ENCODE results near the gene KCNQ5.
A peak's percentile ranks its signal among the peaks of the same experiment; 100 is the strongest.
"Not testable (repeated sequence)": the region's sequence is repeated elsewhere in the genome, so short reads cannot be mapped to it uniquely, and the experiment has no call there.

Gene KCNQ5

DNA sequence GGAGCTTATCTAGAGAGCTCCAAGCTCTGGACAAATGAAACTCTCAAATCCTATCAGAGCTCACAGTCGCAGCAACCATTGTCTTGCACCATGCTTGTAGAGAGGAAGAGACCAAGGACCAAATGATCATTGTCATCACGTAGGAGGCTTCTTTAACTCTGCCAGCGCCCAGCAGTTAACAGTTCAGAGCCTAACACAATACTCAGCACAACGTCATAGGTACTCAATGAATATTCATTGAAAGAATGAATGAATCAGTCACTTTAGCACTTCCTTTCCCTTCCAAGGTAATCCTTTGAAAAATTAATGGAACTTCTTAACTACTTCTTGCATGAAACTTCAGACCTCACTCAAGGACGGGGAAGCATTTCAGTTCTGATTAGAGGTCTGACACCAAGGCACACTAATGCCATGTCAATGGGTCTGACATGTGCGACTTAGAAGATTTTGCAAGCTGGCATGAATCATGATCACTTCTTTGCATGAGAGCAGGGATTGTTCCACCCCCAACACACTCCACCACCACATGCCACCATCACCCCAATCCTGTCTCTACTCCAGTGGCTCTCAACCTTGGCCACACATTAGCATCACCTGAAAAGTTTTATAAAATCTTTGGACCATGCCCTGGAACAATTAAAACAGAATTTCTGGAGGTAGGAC is 558.3 kb downstream of the KCNQ5 start:
- DNase-seq (ENCODE audit: low read depth in 2 of 2) = no peak

DNA sequence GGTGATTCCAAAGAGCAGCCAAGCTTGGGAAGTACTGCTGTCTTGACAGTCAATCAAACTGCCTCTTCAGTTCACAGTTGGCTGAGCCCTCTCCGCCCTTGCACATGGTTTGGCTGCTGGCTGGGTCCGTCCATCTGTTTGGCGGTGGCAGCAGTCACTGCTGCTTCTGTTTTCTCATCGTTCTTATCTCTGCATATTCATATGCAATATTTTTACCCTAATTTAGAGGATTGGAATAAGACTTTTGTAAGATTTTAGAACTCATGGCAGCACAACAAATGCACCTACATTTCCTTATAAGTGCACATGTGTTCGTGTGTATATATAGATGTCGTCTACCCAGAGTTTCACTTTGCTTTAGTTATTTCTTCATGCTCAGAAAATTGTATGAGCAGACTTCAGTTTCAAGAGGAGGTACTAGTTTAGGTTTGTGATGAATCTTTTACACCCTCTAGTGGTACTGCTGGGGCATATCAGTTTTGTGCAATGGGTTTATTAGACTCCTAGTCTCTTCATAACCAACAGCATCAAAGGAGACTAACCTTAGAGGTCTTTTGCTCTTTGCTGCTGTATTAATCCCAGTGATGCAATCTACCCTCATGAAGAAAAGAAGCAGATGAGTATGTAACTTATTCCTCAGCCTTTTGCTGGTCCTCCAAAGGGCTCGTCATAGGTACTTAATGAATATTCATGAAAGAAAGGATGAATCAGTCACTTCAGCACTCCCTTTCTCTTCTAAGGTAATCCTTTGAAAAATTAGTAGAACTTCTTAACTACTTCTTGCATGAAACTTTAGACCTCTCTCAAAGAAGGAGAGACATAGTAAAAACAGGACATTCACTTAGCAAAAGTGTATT is 559.1 kb downstream of the KCNQ5 start:
- peak; percentile 45 to 59 for DNase-seq (ENCODE audit: low read depth in 2 of 2)

DNA sequence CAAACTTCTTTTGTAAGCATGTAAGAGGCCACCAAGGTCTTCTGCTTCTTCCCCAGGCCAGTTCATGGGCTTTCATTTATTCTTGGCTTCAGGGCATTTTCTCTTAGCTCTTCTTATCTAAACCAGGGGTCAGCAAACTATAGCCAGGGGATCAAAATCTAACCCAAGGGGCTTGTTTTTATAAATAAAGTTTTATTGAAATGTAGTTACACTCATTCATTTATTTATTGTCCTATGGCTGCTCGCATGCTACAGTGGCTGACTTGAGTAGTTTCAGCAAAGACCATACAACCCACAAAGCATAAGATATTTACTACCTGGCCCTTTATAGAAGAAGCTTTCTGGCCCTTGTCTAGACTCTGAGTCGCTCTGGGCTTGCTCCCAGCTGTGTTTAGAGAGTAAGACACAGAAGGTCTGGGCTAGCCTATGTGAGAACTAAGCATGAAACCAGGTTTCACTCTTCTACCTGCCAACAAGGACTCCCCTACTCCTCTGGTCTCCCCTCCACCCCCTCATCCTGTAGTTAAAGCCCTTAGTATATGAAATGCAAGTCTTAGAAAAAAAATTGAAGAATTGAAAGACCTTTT is 560.2 kb downstream of the KCNQ5 start:
- no peak for DNase-seq (ENCODE audit: low read depth in 2 of 2)

DNA sequence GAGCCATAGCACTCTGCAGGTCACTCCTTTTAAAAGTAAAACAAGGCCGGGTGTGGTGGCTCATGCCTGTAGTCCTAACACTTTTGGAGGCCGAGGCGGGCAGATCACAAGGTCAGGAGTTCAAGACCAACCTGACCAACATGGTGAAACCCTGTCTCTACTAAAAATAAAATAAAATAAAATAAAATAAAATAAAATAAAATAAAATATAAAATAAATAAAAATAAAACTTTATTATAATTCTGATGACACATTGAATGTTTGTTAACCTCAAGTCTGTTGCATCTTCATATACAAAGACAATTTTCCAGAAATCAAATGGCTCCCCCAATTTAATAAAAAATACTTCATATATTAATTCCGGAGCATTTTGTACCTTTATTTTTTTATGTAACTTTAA is 571.4 kb downstream of the KCNQ5 start:
- not testable (repeated sequence) for DNase-seq (ENCODE audit: low read depth in 2 of 2)

DNA sequence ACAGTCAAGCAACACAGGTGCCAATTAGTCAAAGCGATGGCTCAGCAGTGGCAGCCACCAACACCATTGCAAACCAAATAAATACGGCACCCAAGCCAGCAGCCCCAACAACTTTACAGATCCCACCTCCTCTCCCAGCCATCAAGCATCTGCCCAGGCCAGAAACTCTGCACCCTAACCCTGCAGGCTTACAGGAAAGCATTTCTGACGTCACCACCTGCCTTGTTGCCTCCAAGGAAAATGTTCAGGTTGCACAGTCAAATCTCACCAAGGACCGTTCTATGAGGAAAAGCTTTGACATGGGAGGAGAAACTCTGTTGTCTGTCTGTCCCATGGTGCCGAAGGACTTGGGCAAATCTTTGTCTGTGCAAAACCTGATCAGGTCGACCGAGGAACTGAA is 572.9 kb downstream of the KCNQ5 start:
- DNase-seq (ENCODE audit: low read depth in 2 of 2) = no peak

DNA sequence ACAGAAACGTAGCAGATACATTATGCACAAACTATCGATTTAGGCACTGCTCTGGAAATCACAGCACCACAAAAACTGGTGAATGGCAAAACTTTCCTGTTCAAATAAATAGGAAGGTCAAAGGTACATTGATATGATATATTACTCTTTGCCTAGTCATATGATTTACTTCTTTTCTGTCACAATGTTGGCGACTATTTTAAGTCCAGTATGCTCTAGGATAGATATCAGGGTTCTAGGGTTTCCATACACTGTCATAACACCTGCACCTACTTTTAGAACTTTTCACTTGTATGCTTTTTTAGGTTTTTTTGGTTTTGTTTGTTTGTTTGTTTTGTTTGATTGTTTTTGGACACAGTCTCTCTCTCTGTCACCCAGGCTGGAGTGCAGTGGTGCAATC is 578.4 kb downstream of the KCNQ5 start:
- DNase-seq (ENCODE audit: low read depth in 2 of 2) = no peak

DNA sequence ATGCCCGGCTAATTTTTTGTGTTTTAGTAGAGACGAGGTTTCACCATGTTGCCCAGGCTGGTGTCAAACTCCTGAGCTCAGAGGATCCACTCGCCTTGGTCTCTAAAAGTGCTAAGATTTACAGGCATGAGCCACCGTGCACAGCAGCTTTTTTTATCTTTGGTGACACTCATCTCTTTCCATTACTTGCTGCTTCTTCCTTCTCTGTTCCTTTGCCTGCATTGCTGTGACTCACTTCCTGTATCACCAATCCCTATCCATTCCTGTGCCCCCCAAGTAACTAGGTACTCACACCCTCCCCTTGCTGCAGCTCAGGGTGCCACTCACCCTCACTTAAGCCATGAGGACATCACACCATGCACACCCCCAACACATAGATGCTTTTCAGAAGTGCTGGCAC is 578.9 kb downstream of the KCNQ5 start:
- no peak for DNase-seq (ENCODE audit: low read depth in 2 of 2)

DNA sequence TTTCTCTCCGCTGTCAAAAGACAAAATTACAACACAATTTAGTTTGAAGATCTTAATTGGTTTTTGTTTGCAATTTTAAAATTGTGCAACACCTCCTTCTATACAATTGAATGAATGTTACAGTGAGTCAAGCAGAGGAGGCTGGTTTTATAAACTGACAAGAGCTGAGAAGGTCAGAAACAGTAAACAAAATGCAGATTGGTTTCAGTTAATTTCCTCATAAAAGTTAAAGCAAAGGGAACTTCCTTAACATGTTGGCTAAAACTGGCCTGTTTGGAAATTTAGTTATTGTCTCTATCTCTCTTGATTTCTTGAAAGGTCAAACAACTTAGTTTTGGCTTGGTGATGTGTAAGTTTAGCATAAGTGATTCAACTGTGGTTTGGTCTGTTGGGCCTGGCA is 581.2 kb downstream of the KCNQ5 start:
- DNase-seq (ENCODE audit: low read depth in 2 of 2) = no peak

DNA sequence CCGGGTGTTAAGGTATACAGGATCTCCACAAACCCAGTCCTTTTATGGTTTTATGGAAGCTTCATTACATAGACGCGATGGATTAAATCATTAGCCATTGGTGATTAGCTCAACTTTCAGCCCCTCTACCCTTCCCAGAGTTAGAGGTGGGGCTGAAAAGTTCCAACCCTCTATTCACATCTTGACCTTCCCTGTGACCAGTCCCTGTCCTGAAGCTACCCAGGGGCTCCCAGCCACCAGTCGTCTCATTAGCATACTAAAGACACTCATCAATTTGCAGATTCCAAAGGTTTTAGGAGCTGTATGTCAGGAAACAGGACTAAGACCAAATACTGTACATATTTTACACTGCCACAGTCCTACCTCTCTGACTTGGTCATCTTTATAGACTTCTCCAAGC is 582.4 kb downstream of the KCNQ5 start:
- no peak for DNase-seq (ENCODE audit: low read depth in 2 of 2)

DNA sequence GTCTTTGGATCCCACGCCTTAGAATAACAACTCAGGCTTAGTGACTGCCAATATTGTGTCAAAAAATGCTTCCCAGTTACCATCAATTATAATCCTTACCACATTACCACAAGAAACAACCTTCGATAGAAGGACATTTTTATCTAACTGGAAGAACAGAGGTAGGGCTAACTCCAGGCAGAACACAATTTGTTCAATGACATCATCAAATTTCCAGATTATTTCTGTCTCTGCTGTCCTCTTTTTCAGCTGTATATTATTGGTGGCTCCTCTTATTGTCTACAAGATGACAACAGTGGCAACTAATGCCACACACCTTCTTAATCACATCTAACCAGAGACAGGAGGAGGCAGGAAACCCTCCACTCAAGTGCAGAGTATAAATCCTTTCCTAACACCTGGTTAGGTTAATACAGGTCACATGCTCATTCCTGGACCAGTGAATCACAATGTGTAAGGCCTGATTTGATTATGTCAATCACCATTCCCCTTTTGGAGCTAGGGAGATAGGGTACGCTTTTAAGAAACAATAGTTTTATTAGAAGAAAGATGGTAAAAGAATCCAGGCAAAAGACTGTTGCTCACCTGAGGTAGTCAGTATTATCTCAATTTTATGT is 585.5 kb downstream of the KCNQ5 start:
- DNase-seq (ENCODE audit: low read depth in 2 of 2) = no peak

DNA sequence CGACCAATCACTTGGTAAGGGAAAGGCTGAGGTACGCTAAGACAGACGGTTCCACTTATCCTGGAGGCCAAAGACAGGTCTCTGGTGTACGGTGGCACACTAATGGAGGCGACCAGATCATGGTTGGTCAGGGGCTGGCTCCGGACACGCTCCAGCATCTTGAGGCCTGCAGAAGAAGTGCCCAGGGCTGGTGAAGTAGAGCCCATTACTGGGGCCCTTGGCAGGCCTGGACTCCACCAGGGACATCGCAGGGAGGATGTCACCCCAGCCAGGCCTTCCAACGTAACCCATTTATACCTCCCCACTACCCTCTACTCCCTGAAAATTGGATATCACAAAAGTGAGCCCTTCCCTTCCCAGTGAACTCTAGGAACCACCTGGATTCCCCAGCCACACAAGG is 587.3 kb downstream of the KCNQ5 start:
- no peak for DNase-seq (ENCODE audit: low read depth in 2 of 2)

DNA sequence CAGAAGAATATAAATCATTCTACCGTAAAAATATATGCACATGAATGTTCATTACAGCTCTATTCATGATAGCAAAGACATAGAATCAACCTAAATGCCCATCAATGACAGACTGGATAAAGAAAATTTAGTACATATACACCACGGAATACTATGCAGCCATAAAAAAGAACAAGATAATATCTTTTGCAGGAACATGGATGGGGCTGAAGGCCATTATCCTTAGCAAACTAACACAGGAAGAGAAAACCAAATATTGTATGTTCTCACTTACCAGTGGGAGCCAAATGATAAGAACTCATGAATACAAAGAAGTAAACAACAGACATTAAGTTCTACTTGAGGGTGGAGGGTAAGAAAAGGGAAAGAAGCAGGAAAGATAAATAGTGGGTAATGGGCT is 595.0 kb downstream of the KCNQ5 start:
- no peak for DNase-seq (ENCODE audit: low read depth in 2 of 2)

DNA sequence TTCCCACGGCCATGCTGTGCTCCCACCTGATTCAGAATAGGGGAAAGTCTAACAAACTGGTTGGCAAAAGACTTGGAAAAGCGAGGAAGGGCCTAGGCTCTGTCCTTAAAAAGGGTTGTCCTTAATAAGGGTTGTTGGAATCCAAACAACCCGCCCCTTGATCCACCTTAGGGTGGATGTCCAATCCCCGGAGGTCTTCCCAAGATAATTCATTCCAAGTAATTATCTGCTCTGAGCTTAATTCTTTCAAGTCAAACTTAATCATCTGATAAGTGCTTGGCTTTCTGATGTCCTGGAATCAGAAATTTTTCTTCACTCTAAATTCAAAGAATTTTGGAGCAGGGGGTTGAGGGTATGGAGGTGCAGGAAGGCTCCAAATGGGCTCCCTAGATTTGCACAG is 603.5 kb downstream of the KCNQ5 start, which contains the start of gene KHDC1L:
Gene KHDC1L, minus strand, starts transcription at position 101 of the 400 bp plus-strand sequence. Its CDS starts 88 bp downstream, at position 13.
- DNase-seq (ENCODE audit: low read depth in 2 of 2) = no peak

DNA sequence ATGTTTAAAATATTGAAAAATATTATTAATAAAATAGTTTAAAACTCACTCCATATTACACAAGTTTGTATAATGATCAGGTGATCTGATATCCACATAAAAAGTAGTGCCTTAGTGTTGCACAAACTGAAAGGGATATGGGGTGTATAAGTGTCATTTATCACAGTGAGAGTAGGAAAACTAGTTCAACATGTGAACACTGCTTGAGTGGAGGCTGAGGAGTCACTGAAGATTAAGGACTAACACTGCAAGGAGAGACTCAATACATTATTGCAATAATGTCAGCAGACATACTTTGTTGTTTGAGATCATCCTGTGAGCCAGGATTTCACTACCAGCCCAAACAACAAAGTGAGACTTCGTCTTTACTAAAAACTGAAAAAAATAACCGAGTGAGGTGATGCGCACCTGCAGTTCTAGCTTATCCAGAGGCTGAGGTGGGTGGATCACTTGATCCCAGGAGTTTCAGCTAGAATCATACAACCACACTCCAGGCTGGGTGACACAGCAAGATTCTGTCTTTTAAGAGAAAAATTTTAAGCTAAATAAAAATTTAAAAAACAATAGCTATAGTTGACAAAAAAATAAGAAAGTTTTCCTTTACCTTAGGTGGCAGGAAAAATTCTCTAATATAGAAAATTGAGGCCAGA is 605.9 kb downstream of the KCNQ5 start:
- DNase-seq (ENCODE audit: low read depth in 2 of 2) = no peak

DNA sequence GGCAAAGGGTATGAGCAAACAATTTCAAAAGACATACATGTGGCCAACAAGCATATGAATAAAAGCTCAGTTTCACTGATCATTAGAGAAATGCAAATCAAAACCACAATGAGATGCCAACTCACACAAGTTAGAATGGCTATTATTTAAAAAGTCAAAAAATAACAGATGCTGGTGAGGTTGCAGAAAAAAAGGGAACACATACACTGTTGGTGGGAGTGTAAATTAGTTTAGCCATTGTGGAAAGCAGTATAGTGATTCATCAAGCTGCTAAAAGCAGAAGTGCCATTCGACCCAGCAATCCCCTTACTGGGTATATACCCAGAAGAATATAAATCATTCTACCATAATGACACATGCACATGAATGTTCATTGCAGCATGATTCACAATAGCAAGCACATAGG is 610.1 kb downstream of the KCNQ5 start:
- no peak for DNase-seq (ENCODE audit: low read depth in 2 of 2)

DNA sequence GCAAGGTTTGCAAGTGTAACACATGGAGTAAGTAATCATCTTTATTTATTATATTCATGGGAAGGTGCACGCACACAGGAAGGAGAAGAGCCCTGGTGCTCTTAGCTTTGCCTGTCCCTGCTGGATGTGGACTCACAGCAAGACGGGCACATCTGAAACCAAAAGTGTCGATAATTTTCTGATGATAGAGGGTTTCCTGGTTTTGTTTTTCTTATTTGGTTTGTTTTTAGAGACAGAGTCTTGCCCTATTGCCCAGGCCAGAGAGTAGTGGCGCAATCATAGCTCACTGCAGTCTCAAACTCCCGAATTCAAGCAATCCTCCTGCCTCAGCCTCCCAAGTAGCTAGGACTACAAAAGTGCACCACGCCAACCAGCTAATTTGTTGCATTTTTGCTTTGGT is 611.2 kb downstream of the KCNQ5 start:
- no peak for DNase-seq (ENCODE audit: low read depth in 2 of 2)

DNA sequence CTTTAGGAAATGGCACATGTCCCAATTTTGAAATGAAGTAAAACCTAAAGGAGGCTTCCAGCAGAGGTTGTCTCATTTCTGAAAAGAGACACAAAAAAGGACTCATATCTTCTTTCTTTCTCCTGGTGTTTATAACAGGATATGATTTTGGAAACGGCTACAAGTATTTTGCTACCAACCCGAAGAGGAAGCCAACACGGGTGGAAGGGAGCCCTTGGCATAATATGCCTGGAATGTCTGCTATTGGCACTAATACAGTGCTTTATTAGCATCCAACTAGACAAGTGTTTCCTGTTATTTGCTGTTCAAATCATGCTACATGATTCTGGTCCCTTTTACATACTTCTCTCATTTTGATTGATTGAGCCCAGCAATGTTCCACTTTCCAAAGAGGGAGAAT is 612.1 kb downstream of the KCNQ5 start:
- not testable (repeated sequence) for DNase-seq (ENCODE audit: low read depth in 2 of 2)

DNA sequence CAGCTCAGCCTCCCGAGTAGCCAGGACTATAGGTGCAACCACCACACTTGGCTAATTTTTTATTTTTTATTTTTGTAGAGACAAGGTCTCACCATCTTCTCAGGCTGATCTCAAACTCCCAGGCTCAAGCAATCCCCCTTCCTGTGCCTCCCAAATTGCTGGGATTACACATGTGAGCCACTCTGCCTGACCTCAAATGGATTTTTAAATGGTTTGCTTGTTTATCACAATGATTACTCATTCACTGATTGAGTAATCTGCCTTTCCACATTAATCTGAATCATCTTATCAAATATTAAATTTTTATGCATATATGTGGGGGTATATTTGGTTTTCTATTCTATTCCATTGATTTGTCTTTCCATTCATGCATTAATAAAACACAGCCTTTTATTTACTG is 612.9 kb downstream of the KCNQ5 start:
- DNase-seq (ENCODE audit: low read depth in 2 of 2) = peak; percentile 55 to 62

DNA sequence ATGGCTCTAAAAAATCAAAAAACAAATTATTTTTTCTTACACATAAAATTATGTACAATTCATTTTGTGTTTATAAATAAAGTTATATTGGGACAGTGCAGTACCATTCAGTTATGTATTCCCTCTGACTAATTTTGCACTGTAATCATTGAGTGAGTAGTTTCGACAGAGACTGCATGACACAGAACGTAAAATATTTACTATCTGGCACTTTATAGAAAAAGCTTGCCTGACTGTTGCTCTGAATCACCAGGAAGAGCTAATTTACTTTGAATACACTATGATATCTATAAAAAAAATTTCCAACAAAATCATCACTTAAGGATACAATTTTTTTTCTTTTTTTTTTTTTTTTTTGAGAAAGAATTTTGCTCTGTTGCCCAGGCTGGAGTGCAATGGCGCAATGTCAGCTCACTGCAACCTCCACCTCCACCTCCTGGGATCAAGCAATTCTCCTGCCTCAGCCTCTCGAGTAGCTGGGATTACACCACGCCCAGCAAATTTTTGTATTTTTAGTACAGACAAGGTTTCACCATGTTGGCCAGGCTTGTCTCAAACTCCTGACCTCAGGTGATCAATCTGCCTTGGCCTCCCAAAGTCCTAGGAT is 614.4 kb downstream of the KCNQ5 start:
- DNase-seq (ENCODE audit: low read depth in 2 of 2) = peak; percentile 86 to 89

DNA sequence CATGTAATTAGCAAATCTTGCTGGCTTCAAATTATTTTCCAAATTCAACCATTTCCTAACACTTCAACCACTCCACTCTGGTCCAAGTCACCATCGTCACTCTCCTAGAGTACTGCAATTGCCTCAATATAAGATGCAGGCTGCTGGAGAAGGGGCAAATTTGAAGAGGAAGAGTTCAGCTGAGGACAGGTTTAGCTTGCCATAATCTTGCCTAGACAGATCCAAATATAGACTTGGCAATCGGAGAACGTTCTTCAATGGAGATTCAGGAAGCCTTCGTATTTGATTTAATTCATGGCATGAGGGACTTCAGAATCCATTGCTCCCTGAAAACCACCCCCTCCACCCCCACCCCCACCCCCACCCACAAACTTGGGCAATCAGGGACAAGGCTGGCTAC is 618.9 kb downstream of the KCNQ5 start:
- no peak for DNase-seq (ENCODE audit: low read depth in 2 of 2)

DNA sequence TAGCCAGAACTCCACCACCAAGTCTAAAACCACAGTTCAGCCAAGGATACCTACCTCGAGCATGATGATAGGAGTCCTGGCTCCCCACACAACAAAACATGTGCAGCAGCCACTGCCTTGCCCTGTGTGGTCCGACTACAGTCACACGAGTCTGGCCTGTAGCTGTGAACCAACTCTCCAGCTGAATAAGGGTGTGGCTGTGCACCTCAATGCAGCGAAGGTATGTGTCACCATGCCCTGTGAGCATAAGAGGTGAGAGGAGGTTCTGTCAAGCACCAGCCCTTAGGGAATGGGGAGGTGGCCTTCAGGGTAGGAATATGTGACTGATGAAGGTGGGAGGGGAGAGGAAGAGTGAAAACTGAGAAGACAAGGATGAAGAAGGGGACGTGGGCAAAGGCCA is 620.1 kb downstream of the KCNQ5 start:
- no peak for DNase-seq (ENCODE audit: low read depth in 2 of 2)
